Prostate gland (tissue), 2 donors: ENCODE results near the gene MPC1L. TPM values are rescaled to one million over a fixed set of nuclear protein-coding genes. Genes with fewer than 3 reads are reported as not detected.

Experiments used
- DNase-seq: peaks from one replicate; pipeline ENCODE4 v3.0.0-alpha.2; 2019; ENCODE audit warnings: low spot score
- H3K27ac ChIP-seq, 2 donors: fragments of 200-600 bp; sonication (generic); 2 replicates each; pipeline ENCODE4 v1.5.1; 2017 to 2019
- H3K27me3 ChIP-seq: fragments of 200-600 bp; sonication (generic); replicated peaks from 2 replicates; pipeline ENCODE4 v1.5.1; 2019; ENCODE audit not compliant: insufficient read depth
- H3K36me3 ChIP-seq, 2 donors: fragments of 200-600 bp; sonication (generic); 1 replicate in 1 of 2; 2 replicates in 1 of 2; pipeline versions ENCODE4 v1.5.1 to v1.8.1; 2017 to 2019
- H3K4me1 ChIP-seq: fragments of 200-600 bp; sonication (generic); replicated peaks from 2 replicates; pipeline ENCODE4 v1.5.1; 2019
- H3K4me3 ChIP-seq, 2 donors: fragments of 200-600 bp; sonication (generic); 2 replicates each; pipeline ENCODE4 v1.5.1; 2017 to 2019
- H3K9me3 ChIP-seq: fragments of 200-600 bp; sonication (generic); 2 replicates; pipeline ENCODE4 v1.5.1; 2017
- POLR2A ChIP-seq: fragments of 450-650 bp; IDR thresholded peaks from one replicate; pipeline ENCODE4 v1.6.1; 2016; ENCODE audit warnings: antibody characterized with exemption, mild to moderate bottlenecking
- POLR2AphosphoS5 ChIP-seq: sonication (generic); formaldehyde crosslinking; IDR thresholded peaks from one replicate; pipeline ENCODE4 v1.6.1; 2017; ENCODE audit warnings: antibody characterized with exemption
- WGBS: methylation state at CpG from one replicate; pipeline ENCODE4 v1.1.5; 2018; 5-methylcytosine and 5-hydroxymethylcytosine counted together
- intact Hi-C: fragments of 100-400 bp; cut with DNase I; formaldehyde crosslinking; loops from one replicate; pipeline ENCODE4 v1.14.2; 2022
- total RNA-seq, 2 donors: library from RNA; depleted of rRNA; stranded (reverse); fragments of >200 nt; gene quantifications; one replicate each; pipeline ENCODE4 v1.1.0, GENCODE V29; 2016
- TF ChIP-seq, protein P1 (sequence below), 4 experiments: fragments of 200-600 bp in 2 of 4; fragments of 450-650 bp in 2 of 4; sonication (generic) in 2 of 4; IDR thresholded peaks; 1 replicate in 3 of 4; 2 replicates in 1 of 4; pipeline ENCODE4 v1.5.1; 2016 to 2019; ENCODE audit warnings: antibody characterized with exemption in 4 of 4, mild to moderate bottlenecking in 2 of 4, moderate library complexity in 2 of 4

The MPC1L gene
- total RNA-seq, 2 donors from 2014 or later: 2.6 TPM; not detected in 1

DNA sequence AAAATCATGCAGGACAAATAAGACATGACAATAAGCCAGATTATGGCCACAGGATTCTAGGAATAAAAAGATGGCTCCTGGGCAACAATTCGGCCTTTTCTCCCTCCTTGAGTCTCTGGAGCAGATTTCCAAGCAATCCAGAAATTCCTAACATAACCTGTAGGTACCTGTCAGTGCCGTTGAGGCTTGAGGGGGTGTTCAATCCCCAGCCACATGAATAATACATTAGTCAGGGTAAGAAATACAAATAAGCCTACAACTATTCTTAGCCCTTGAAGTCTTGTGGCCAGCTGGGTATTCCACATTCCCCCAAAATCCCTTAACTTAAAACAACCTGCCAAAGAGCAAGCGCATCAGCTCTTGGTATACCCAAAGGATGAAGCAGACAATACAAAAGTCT is 14.5 kb downstream of the MPC1L start:
- no peak for DNase-seq
- Histone ChIP-seq H3K36me3 (no peaks in the 10 kb centered on the region), H3K4me1 (no peaks in the 10 kb centered on the region), H3K27me3 (no peaks in the 10 kb centered on the region), H3K4me3 (no peak overlapping the region), H3K9me3 (no peaks in the 10 kb centered on the region), H3K27ac (no peak overlapping the region)
- intact Hi-C loops: no loop called here
- TF ChIP-seq POLR2A: no peak
- TF ChIP-seq, protein P1, sequence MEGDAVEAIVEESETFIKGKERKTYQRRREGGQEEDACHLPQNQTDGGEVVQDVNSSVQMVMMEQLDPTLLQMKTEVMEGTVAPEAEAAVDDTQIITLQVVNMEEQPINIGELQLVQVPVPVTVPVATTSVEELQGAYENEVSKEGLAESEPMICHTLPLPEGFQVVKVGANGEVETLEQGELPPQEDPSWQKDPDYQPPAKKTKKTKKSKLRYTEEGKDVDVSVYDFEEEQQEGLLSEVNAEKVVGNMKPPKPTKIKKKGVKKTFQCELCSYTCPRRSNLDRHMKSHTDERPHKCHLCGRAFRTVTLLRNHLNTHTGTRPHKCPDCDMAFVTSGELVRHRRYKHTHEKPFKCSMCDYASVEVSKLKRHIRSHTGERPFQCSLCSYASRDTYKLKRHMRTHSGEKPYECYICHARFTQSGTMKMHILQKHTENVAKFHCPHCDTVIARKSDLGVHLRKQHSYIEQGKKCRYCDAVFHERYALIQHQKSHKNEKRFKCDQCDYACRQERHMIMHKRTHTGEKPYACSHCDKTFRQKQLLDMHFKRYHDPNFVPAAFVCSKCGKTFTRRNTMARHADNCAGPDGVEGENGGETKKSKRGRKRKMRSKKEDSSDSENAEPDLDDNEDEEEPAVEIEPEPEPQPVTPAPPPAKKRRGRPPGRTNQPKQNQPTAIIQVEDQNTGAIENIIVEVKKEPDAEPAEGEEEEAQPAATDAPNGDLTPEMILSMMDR (IDR thresholded peaks at IDR 0.05): no peak
- no peak for TF ChIP-seq POLR2AphosphoS5
- WGBS: 82% methylated on average over 3 of the region's 3 CpGs

DNA sequence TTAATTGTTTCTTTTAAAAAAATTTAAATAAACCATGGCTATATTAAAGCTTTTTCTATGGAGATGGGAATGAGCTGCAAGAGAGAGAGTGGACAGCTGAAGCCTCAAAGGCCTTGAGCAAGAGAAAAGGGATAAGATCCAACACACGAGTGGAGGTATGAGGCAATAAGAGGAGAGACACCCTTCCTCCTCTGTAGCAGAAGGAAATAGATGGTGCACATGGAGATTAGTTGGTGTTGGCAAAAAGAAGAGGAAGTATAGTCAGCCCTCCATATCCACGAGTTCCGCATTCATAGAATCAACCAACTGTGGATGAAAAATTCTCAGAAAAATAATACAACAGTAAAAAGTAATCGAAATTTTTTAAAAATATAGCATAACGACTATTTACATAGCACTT is 20.9 kb downstream of the MPC1L start:
- DNase-seq: no peak
- no peak for TF ChIP-seq POLR2A
- TF ChIP-seq, protein P1 (IDR thresholded peaks at IDR 0.05): no peak
- TF ChIP-seq POLR2AphosphoS5: no peak
- Histone ChIP-seq H3K36me3 (no peaks in the 10 kb centered on the region), H3K27ac (peak overlapping the region in 1 of 2 donors; percentile 51), H3K27me3 (no peaks in the 10 kb centered on the region), H3K4me1 (no peaks in the 10 kb centered on the region), H3K4me3 (no peak overlapping the region), H3K9me3 (no peaks in the 10 kb centered on the region)
- 72% methylated on average over 5 of the region's 5 CpGs for WGBS
- intact Hi-C loops: no loop called here

DNA sequence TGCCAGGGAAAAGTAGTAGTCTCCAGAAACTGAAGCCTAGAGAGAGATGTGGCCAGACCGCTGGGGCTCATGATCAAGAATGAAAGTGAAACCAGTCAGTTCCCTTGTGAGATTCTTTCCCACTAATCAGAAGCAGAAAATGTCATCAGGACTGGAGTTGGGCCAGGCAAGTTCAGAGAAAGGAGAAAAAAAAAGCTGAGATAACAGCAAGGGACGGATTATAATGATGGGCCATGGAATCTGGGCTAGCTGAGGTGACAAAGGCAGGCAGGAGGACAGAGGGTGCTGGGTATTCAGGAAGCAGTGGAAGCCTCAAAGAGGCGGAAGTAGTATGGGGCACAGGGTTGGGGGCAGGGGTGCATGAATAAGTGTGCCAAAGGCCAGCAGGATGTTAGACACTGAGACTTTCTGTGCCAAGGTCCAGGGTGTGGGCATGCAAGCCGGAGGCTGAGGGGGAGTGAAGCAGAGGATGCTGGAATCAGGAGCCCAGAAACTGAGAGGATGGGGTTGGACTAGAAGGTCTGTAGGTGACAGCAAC is 21.7 kb downstream of the MPC1L start:
- intact Hi-C loops: no loop called here
- peak; percentile 5 for DNase-seq
- Histone ChIP-seq H3K4me1 (no peaks in the 10 kb centered on the region), H3K36me3 (no peaks in the 10 kb centered on the region), H3K4me3 (peak overlapping the region in 1 of 2 donors; percentile 10), H3K27ac (peak overlapping the region; percentile 49 to 51), H3K27me3 (no peaks in the 10 kb centered on the region), H3K9me3 (no peaks in the 10 kb centered on the region)
- TF ChIP-seq, protein P1 (IDR thresholded peaks at IDR 0.05): no peak
- no peak for TF ChIP-seq POLR2A
- TF ChIP-seq POLR2AphosphoS5: peak; percentile 10
- WGBS: 12% methylated on average over 4 of the region's 4 CpGs

DNA sequence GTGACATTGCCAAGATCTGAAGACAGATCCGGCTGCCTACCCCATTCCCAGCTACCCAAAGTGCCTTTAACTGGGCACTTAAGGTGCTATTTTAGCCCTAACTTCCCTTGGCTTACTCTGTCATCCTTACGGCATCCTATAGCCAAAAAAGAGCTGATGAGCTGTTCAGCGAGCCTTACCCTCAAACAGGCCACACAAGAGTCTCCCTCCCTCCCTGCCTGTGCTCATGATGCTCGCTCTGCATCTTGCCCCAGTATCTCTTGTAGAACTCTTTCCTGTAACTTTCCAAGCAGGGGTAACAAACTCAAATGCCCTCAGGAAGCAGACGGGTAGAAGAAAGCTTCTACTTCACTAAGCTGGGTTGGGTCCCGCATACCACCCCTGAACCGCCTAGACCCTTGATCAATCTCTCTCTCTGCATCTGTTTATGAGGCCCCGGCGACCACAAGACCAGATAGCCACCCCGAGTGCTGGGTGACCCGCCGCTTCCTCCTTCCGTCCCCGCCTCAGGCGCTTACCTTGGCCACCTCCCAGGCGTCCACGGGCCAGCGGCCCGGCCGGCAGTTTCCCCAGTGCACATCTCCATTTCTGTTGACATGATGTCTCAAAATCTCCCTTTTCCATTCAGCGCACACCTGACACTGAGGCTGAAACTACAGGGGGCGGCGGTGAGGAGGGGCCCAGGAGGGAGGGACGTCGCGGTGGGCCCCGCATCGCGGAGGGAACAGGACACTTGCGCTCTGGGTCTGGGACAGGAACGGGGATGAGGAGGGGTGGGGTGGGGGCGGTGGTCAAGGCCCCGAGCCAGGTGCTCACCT is 23.5 kb downstream of the MPC1L start:
- H3K4me3 ChIP-seq: peak overlapping the region; percentile 64 to 69
- peak; percentile 17 for DNase-seq
- H3K36me3 ChIP-seq: no peaks in the 10 kb centered on the region
- intact Hi-C loops: no loop called here
- peak overlapping the region; percentile 80 to 81 for H3K27ac ChIP-seq
- TF ChIP-seq POLR2AphosphoS5: no peak
- TF ChIP-seq, protein P1 (IDR thresholded peaks at IDR 0.05): no peak
- no peak for TF ChIP-seq POLR2A
- no peaks in the 10 kb centered on the region for H3K27me3 ChIP-seq
- H3K9me3 ChIP-seq: no peaks in the 10 kb centered on the region
- under 1% methylated on average over 18 of the region's 33 CpGs for WGBS
- no peaks in the 10 kb centered on the region for H3K4me1 ChIP-seq
